NCI-H748 (cell line): ENCODE results near the gene BCDIN3D.
"Not testable (repeated sequence)": the region's sequence is repeated elsewhere in the genome, so short reads cannot be mapped to it uniquely, and the experiment has no call there.

Source experiments
- DNase-seq: peaks from one replicate; lab custom pipeline; 2025; ENCODE audit not compliant: unreplicated experiment; lab: John Stamatoyannopoulos, UW

Gene BCDIN3D

DNA sequence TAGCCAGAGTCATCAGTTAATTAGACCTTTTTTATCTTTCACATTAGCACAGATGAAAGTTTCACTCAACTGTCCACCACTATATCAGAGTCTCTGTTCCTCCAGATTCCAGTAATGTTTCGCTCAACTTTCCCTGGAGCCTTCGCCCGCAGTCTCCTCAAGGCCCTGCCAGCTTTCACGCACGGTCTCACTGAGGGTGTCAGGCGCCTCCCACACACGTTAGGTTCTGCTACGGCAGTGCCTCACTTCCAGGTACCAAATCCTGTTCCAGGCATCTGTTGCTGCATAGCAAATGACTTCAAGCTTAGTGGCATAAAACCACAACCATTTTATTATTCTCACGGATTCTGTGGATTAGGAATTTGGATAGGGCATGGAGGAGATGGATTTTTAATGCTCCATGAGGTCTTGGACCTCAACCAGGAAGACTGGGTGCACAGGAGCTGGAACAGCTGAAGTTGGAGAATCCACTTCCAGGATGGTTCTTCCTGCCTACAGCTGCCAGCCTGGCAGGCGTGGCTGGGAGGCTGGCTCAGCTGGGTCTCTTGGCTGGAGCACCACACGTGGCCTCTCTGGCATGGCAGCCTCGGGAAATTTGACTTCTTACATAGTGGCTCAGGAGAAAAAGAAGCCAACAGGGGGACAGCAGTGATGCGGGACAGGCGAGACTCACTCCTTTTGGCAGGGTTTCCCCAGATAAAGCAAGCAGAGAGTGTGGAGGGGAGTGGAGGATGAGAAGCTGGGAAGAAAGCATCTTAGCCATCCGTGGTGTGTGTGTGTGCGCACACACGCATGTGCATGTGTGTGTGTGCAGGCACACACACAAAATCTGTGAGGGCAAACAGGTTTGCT, 21.3 kb upstream of the BCDIN3D start:
- no peak for DNase-seq

DNA sequence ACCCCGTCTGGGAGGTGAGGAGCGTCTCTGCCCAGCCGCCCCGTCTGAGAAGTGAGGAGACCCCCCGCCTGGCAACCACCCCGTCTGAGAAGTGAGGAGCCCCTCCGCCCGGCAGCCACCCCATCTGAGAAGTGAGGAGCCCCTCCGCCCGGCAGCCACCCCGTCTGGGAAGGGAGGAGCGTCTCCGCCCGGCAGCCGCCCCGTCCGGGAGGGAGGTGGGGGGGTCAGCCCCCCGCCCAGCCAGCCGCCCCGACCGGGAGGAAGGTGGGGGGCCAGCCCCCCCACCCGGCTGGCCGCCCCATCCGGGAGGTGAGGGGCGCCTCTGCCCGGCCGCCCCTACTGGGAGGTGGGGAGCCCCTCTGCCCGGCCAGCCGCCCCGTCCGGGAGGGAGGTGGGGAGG, 18.0 kb upstream of the BCDIN3D start:
- DNase-seq, result not testable (repeated sequence)

DNA sequence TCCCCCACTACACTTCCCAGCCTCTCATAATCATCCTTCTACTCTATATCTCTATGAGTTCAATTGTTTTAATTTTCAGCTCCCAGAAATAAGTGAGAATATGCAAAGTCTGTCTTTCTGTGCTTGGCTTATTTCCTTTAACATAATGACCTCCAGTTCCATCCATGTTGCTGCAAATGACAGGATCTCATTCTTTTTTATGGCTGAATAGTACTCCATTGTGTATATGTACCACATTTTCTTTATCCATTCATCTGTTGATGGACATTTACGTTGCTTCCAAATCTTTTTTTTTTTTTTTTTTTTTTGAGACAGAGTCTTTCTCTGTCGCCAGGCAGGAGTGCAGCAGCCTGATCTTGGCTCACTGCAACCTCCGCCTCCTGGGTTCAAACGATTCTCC, 13.0 kb upstream of the BCDIN3D start:
- DNase-seq, result not testable (repeated sequence)

DNA sequence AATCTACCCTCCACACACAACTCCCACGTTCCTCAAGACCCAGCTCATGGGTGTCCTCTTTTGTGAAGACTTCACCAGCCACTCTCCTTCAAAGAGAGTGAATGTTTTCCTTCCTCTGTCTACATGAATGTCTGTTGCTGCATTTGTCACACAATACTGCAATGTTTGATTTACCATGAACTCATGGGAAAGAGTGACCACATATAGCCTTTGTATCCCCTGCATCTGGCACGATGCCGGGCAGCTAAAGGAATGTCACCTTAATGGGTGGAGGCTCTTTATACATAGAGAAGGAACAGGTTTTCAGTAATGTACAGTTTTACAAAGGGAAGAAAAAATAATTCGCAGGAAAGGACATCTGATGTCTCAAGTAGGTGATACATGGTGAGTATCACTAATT, 12.1 kb upstream of the BCDIN3D start:
- no peak for DNase-seq

DNA sequence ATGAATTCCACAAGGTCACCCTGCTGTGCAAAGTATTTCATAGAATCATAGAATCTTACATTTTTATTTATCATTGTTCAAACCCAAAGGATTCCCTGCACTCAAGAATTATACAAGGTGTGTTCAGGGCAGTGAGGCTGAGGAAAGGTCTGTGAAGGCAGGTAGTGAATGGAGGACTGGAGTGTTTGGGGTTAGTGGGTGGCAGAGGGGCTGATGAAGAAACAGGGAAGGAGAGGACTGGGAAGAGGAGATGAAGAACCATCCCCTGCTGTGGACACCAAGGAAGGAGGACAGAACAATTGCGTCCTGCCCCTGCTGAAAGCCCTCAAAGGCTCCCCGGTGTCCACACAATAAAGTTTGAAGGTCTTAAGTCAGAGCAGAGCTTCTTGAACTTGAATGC, 10.8 kb upstream of the BCDIN3D start:
- DNase-seq, result no peak

DNA sequence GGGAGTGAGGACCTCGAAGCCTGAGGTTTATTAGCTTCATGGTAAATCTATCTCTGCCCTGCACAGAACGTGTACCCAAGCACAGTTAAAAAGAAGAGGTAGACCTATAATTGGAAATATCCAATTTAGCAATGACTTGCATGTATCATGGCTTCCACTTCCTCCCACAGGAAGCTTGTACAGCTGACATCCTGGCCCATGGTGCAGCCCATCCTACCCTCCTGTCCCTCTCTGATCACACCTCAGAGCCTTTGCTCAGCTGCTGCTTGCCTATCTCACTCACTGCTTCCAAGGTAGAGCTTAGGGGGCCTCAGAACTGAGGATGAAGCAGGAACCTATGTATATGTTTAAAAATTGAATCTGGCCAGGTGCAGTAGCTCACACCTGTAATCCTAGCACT, 4.3 kb upstream of the BCDIN3D start:
- DNase-seq, result no peak

DNA sequence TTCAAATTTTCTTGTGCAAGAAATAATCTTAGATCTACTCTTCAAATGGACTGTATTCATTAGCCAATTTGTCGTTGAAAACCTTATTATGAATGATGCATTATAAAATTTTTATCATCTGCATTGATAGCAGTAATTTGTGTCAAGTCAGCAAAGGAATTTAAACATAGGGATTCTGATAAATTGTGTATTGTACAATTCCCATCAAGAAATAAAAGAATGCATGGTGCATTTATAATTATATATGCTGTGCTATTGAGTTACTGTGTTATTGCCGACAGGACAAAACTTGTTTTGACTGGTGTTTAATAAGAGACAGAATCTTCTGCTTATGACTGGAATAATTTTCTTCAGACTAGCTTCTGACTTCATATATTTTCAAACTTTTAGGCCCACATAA, 3.1 kb upstream of the BCDIN3D start:
- no peak for DNase-seq

DNA sequence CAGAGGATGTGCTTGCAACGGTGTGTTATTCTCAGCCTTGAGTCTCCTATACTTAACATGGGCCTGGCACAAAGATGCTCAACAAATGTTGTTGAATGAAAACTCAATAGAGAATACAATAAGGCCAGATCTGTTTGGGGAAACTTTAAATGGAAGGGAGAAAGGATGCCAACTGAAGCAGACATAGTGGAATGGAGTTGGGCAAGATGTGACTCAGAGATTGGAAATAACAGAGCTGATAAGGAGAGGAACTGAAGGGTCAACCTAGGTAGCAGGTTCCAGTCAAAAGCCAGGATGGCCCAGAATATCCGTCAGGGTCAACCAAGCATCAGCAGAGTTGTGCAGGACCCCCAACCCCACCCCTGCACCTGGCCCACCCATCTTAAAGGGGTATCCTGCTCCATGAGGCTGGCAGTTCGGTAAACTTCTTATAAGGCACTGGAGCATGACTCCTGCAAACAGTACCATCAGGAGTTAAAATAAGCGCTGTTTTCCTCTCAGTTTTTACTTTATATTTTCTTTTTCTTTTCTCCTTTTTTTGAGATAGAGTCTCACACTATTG, 1.1 kb upstream of the BCDIN3D start:
- DNase-seq, result no peak

DNA sequence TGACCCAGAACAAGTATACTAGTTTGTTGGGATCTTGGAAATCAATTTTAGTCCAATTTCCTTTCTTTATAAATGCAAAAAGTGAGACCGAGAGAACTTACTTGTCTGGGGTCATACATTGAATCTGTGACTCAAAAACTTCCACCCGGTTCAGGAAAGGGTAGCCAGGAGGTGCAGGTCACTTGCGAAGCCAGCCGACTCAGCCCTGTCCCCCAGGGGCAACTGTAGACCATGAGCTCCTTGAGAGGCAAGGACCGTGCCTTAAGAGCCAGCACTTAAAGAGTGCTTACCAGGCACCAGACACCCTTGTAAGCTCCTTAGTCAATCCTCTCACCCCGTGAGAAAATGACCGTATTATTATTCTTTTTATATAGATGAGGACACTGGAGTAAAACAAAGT, 505 bp upstream of the BCDIN3D start:
- no peak for DNase-seq

DNA sequence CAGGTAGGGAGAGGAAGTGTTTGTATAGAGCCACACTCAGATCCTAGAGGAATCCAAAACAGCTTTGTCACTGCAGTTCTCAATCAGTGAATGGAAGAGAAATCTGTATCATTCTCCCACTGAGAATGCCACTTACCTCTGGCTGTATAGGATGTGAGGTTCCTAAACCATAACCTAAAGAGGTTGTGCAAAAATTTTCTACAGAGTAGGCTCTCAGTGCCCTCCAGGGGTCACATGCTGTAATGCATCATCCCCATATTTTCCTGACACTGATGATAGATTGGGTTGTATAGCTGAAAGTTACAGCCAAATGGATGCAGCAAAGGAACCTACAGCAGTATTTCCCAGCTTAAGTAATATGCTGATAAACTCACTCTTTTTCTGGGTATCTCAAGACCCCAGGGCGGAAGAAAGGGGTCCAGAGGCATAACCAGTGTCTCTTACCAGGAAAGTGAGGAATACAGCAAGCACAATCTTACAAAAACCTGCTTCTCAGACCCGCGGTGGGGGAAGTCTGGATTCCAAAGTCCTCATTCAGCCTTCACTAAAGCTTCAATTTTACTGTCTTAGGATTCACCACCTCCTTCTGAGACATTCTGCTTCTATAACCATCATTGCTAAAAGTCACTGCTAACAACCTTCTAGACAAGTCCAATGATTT, 3.8 kb downstream of the BCDIN3D start:
- peak; percentile 58 for DNase-seq

DNA sequence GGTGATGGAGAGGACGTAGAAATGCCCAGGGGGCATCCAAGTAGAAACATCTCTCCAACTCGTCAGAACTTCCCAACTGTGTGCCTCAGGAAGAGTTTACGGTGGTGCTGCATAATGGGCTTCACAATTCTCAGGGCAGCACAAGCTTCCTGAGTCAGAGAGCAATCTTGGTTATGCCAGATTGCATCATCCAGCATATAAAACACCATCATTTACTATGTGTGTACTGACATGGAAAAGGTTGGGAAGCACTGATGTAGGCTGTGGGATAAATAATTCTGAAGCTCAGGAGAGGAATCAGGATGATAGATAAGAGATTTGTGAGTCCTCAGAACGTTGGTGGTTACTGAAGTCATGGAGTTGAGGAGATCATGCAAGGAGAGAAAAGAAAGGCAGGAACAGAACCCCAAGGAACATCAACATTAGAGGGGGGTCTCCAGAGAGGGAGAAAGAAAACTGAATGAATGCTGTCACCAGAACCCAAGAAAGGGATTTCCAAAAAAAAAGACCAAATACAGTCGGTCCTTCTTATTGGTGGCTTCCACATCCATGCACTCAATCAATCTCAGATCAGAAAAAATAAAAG, 10.0 kb downstream of the BCDIN3D start:
- DNase-seq, result no peak

DNA sequence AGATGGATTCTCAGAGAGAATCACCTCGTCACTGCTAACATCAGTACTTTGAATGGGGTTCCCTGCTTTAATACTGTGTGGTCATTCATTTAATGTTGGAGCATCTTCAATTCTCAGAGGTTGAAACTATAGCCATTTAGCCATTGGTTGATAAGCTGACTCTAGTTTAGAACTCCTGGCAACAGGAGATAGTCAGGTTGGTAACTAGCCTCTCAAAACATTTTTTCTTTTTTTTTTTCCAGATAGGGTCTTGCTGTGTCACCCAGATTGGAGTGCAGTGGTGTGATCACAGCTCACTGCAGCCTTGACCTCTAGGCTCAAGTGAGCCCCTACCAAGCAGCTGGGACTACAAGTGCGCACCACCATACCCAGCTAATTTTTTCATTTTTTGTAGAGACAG, 11.2 kb downstream of the BCDIN3D start:
- DNase-seq, result no peak

DNA sequence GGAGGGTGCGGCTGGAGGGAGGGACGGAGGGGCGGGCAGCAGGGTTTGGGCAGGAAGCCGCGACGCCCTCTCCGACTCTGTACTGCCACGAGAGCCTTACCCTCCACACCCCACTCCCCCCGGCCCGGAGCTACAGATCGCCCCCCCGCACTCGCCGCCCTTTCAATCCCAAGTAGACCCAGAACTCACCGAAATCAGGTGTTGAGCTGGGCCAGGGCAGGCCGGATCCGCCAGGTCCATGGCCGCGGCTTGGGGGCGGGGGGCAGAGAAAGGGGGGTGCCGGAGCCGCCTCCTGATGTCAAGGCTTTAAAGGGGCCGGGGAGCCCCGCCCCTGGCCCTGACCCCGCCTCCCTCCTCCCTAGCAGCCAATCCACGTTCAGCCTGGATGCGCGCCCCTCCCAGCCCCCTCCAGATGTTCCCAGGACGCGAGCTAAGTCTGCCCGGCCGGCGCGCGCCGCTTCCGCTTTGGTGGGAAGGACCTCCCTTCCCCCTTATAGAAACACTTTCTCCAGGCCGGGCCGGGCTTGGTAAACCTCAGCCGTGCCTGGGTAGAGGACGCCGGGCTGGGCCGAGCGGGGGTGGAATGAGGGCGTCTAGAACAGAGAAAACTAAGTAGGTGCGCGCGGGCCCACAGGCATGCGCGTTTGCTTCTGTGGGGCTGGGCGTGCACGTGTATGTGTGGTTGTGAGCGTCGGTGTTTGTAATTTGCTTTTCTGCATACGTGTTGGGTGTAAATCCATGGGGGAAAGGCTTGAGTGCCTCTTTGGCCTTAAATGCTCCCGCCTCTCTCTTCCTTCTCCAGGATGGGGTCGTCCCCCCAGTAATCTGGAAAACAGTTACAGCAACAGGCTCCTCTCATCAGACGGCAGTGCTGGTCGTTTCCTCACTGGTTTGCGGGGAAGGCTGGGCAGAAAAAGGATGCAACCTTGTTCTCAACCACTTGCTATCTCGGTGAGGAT, 14.5 kb downstream of the BCDIN3D start, which contains the start of gene NCKAP5L:
Gene NCKAP5L (minus strand): TSS at position 281 of the 959 bp plus-strand sequence. CDS start 24,369 bp downstream, outside the sequence.
- DNase-seq, result peak; percentile 96

DNA sequence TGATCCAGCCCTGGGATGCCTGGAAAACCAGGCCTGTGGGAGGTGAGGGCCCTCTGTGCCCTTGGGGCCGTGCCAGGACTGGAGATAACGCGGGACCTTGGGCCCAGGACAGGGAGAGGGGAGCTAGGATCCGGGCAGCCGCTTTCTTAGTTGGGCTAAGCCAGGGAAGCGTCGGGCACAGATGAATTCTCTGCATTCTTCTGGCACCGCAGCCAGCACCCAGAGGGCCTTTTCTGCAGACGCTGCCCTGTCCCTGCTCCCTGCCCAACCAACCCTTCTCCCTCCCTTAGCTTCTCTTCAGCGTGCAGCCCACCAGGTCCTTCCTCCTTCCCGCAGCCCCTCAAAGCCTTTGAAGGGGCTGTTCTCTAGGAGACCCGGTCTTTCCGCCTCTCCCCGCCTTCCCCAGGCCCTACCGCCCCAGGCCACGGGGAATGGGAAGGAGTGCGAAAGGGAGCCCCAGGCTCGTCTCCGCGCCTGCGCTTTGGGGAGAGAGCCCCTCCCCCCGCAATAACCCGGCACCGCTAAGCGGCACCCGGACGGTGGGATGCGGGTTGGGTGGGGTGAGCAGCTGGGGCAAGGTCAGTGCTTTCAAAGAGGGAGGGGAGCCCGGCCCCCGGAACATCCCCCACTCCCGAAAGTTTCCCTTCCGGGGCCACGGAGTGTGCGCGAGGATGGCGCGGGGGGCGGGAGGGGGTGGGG, 15.4 kb downstream of the BCDIN3D start:
- DNase-seq, result peak; percentile 73

DNA sequence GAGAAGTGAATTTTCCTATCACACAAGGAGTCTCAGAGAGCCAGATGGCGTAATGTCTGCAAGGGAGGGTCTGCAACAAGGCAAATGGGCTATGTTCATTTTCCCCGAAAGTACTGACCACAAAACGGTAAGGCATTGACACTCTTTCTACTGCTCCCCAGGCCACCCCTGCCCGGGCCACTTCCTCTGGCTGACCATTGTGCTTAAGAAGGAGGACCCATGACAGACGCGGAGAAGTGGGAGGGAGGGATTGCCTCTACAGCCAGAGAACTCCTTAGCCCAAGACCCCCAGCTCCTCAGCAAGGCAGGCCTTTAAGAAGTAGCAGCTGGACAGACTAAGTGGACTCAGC, 15.9 kb downstream of the BCDIN3D start:
- DNase-seq, result no peak

DNA sequence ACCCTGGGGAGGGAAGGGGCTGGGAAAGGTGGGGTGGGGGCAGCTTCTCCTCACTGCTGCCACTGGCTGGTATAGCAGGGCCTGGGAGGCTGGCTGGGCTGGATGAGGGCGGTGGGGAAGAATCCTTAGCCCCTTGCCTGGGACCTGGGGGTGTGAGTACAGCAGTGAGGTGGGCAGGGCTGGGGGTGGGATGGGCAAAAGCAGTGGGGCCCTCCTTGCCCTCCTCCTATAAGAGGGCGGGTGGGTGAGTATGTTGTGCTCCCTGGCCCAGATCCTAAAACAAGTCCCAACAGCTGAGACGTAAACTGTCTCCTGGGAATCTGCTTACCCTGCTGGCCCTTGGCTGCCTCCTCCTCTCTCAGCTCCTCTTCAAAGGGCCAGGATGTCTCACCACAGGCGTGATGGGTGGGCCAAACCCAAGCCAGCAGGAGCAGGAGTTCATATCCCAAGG, 16.9 kb downstream of the BCDIN3D start:
- no peak for DNase-seq

DNA sequence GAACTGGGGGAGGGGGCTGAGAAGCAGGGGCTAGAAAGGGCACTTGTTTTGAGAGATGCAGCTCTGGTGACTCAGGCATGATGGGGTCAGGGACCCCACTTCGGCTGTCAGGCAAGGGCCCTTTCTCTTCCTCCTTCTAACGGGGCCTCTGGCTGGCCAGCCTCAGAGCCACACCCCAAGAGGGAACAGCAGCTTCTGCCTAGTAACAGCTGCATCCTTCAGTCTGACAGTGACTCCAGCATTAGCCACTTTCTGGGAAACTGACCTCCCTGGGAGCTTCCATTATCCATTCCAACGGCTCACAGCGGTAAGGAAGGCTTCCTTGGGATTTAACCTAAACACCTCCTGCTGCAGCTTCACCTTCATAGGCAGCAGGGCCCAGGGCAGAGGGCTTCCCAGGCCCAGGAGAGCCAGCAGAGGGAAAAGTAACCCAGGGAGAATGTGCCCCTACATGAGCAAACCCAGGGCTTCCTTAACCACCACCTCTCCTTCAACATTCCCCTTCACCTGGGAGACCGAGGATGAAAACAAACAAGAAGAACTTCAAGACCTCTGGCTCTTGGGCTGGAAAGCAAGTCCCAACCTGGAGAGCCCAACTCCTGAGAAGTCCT, 17.4 kb downstream of the BCDIN3D start:
- no peak for DNase-seq

DNA sequence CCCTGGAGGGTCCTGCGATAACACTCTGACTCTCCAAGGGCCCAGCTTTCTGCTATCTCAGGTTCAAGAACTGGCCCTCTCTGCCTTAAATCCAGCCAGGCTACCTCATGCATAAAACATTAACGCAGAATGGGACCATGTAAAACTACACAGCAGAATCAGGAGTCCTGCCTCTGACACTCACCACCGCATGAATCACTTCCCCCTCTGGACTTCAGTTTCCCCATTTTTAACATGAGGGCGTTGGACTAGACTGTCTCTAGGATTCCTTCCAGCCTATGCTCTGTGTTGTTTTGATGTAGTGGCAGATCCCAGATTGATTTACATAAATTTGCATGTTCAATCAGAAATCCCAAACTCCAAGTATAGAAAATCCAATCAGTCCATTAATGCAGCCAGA, 18.0 kb downstream of the BCDIN3D start:
- no peak for DNase-seq

DNA sequence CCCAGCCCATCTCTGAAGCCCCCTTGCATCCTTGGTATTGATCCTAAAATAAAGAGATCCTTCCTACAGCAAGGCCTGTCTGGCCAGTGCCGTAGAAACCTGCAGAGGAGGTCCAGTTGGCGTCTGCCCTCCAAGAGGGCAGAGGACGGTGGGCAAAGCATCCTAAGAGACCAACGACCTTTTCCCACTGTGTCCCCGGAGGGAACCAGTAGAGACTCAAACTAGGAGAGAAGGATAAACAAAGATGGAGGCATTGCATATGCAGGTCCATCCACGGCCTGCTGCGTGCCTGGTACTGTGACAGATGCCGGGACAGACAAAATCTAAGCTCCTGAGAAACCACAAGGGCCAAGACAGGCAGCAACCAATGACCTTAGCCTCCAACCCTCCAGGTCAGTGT, 18.5 kb downstream of the BCDIN3D start:
- no peak for DNase-seq

DNA sequence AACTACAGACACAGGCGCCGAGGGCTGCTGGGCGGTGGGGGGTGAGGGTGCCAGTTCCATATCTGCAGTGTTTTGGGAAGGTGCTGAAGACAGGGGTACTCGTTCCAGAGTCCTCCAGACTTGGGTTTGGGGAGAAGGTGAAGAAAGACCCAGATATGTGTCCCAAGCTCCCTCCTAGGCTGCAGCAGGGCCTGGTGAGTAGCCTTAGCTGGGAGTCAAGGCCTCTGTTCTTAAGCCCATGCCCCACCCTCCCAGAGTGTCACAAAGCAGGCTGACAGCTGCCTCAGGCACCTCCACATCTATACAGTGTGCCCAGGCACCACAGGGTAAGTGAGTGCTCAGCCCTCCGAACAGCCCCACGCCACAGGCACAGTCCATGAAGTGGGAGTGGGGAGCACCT, 19.0 kb downstream of the BCDIN3D start:
- no peak for DNase-seq
